ENCODE measurements around the gene COX17.
A peak's percentile ranks its signal among the peaks of the same experiment; 100 is the strongest.

Gene COX17

GRCh38 chr3:119675188-119675874 lies 1.9 kb downstream of the COX17 start:
- no peaks in the 10 kb centered on the region for H3K9me3 ChIP-seq (ENCODE audit: control extremely low read depth in 1 of 5, control insufficient read depth in 4 of 5, insufficient read depth in 2 of 5, low read depth in 1 of 5, low read length in 4 of 5)
- peak overlapping the region in 1 of 2 experiments; percentile 2 for H3K27ac ChIP-seq (ENCODE audit: insufficient read depth in 1 of 2, low read depth in 1 of 2, low read length in 2 of 2, poor library complexity in 1 of 2, severe bottlenecking in 2 of 2)
- WGBS (ENCODE audit: insufficient coverage) = 100% methylated on average over 1 of the region's 5 CpGs
- ChIA-PET POLR2A (no interaction called here), CTCF (interaction anchor here (0.6 to 1.2 kb wide), 3 partner anchors 15 to 56 kb away, joined by 3 read pairs; no protein-coding TSS in a partner anchor)
- H3K4me1 ChIP-seq (ENCODE audit: control extremely low read depth in 1 of 4, control insufficient read depth in 4 of 4, insufficient read depth in 4 of 4, low read length in 3 of 4) = peaks cover 3 to 15% (median 11%) of the 10 kb centered on the region in 4 experiments
- DNase-seq = no peak
- no peaks in the 10 kb centered on the region for H3K27me3 ChIP-seq (replicated peaks in 2 of 5; ENCODE audit: control insufficient read depth in 4 of 5, insufficient read depth in 5 of 5, low read length in 4 of 5)
- peaks cover 6 to 40% (median 19%) of the 10 kb centered on the region in 4 experiments for H3K36me3 ChIP-seq (ENCODE audit: control insufficient read depth in 4 of 4, insufficient read depth in 4 of 4, low read length in 3 of 4)
- H3K4me3 ChIP-seq (ENCODE audit: control insufficient read depth in 1 of 7, extremely low read depth in 1 of 7, insufficient read depth in 4 of 7, low read depth in 2 of 7, low read length in 6 of 7) = no peak overlapping the region

GRCh38 chr3:119673875-119674274 lies 3.3 kb downstream of the COX17 start:
- no peak overlapping the region for H3K27ac ChIP-seq (ENCODE audit: insufficient read depth in 1 of 2, low read depth in 1 of 2, low read length in 2 of 2, poor library complexity in 1 of 2, severe bottlenecking in 2 of 2)
- no peaks in the 10 kb centered on the region for H3K9me3 ChIP-seq (ENCODE audit: control extremely low read depth in 1 of 5, control insufficient read depth in 4 of 5, insufficient read depth in 2 of 5, low read depth in 1 of 5, low read length in 4 of 5)
- H3K4me1 ChIP-seq (ENCODE audit: control extremely low read depth in 1 of 4, control insufficient read depth in 4 of 4, insufficient read depth in 4 of 4, low read length in 3 of 4) = peaks cover 3 to 17% (median 11%) of the 10 kb centered on the region in 4 experiments
- whole genome bisulfite sequencing (ENCODE audit: insufficient coverage) = 100% methylated on average over 13 of the region's 18 CpGs
- ChIA-PET POLR2A (no interaction called here), CTCF (interaction anchor here (1.0 to 1.2 kb wide), 2 partner anchors 54 to 400 kb away, joined by 3 read pairs; no protein-coding TSS in a partner anchor)
- DNase-seq = no peak
- H3K27me3 ChIP-seq (replicated peaks in 2 of 5; ENCODE audit: control insufficient read depth in 4 of 5, insufficient read depth in 5 of 5, low read length in 4 of 5) = no peaks in the 10 kb centered on the region
- H3K36me3 ChIP-seq (ENCODE audit: control insufficient read depth in 4 of 4, insufficient read depth in 4 of 4, low read length in 3 of 4) = peaks cover 6 to 47% (median 24%) of the 10 kb centered on the region in 4 experiments
- H3K4me3 ChIP-seq (ENCODE audit: control insufficient read depth in 1 of 7, extremely low read depth in 1 of 7, insufficient read depth in 4 of 7, low read depth in 2 of 7, low read length in 6 of 7) = no peak overlapping the region

- Histone ChIP-seq H3K9me3 (ENCODE audit: control extremely low read depth in 1 of 5, control insufficient read depth in 4 of 5, insufficient read depth in 2 of 5, low read depth in 1 of 5, low read length in 4 of 5) (no peaks in the 10 kb centered on the region), H3K27me3 (replicated peaks in 2 of 5; ENCODE audit: control insufficient read depth in 4 of 5, insufficient read depth in 5 of 5, low read length in 4 of 5) (no peaks in the 10 kb centered on the region), H3K4me3 (ENCODE audit: control insufficient read depth in 1 of 7, extremely low read depth in 1 of 7, insufficient read depth in 4 of 7, low read depth in 2 of 7, low read length in 6 of 7) (no peak overlapping the region), H3K27ac (ENCODE audit: insufficient read depth in 1 of 2, low read depth in 1 of 2, low read length in 2 of 2, poor library complexity in 1 of 2, severe bottlenecking in 2 of 2) (no peak overlapping the region), H3K4me1 (ENCODE audit: control extremely low read depth in 1 of 4, control insufficient read depth in 4 of 4, insufficient read depth in 4 of 4, low read length in 3 of 4) (peaks cover 3 to 15% (median 10%) of the 10 kb centered on the region in 4 experiments), H3K36me3 (ENCODE audit: control insufficient read depth in 4 of 4, insufficient read depth in 4 of 4, low read length in 3 of 4) (peaks cover 9 to 55% (median 27%) of the 10 kb centered on the region in 4 experiments)
- CTCF ChIA-PET = interaction anchor here (0.8 to 1.8 kb wide), 6 partner anchors 9 to 399 kb away, joined by 3 to 8 read pairs (median 4); no protein-coding TSS in a partner anchor
- 100% methylated on average over 1 of the region's 2 CpGs for WGBS (ENCODE audit: insufficient coverage)
- POLR2A ChIA-PET = no interaction called here
- DNase-seq = no peak
Observed at GRCh38 chr3:119672776-119673175, 4.4 kb downstream of the COX17 start.

- Histone ChIP-seq H3K4me3 (ENCODE audit: control insufficient read depth in 1 of 7, extremely low read depth in 1 of 7, insufficient read depth in 4 of 7, low read depth in 2 of 7, low read length in 6 of 7) (no peak overlapping the region), H3K9me3 (ENCODE audit: control extremely low read depth in 1 of 5, control insufficient read depth in 4 of 5, insufficient read depth in 2 of 5, low read depth in 1 of 5, low read length in 4 of 5) (no peaks in the 10 kb centered on the region), H3K27me3 (replicated peaks in 2 of 5; ENCODE audit: control insufficient read depth in 4 of 5, insufficient read depth in 5 of 5, low read length in 4 of 5) (no peaks in the 10 kb centered on the region), H3K4me1 (ENCODE audit: control extremely low read depth in 1 of 4, control insufficient read depth in 4 of 4, insufficient read depth in 4 of 4, low read length in 3 of 4) (peaks cover 0 to 5% (median 1%) of the 10 kb centered on the region in 4 experiments), H3K36me3 (ENCODE audit: control insufficient read depth in 4 of 4, insufficient read depth in 4 of 4, low read length in 3 of 4) (peaks cover 9 to 60% (median 28%) of the 10 kb centered on the region in 4 experiments), H3K27ac (ENCODE audit: insufficient read depth in 1 of 2, low read depth in 1 of 2, low read length in 2 of 2, poor library complexity in 1 of 2, severe bottlenecking in 2 of 2) (no peak overlapping the region)
- no peak for DNase-seq
- CTCF ChIA-PET = no interaction called here
- WGBS (ENCODE audit: insufficient coverage) = 80% methylated on average over 2 of the region's 5 CpGs
- POLR2A ChIA-PET = no interaction called here
Observed at GRCh38 chr3:119669906-119670570, 7.2 kb downstream of the COX17 start.

- Histone ChIP-seq H3K36me3 (ENCODE audit: control insufficient read depth in 4 of 4, insufficient read depth in 4 of 4, low read length in 3 of 4) (peaks cover 2 to 25% (median 10%) of the 10 kb centered on the region in 4 experiments), H3K9me3 (ENCODE audit: control extremely low read depth in 1 of 5, control insufficient read depth in 4 of 5, insufficient read depth in 2 of 5, low read depth in 1 of 5, low read length in 4 of 5) (no peaks in the 10 kb centered on the region), H3K27me3 (replicated peaks in 2 of 5; ENCODE audit: control insufficient read depth in 4 of 5, insufficient read depth in 5 of 5, low read length in 4 of 5) (no peaks in the 10 kb centered on the region), H3K4me3 (ENCODE audit: control insufficient read depth in 1 of 7, extremely low read depth in 1 of 7, insufficient read depth in 4 of 7, low read depth in 2 of 7, low read length in 6 of 7) (no peak overlapping the region), H3K4me1 (ENCODE audit: control extremely low read depth in 1 of 4, control insufficient read depth in 4 of 4, insufficient read depth in 4 of 4, low read length in 3 of 4) (peaks cover 0 to 13% (median 1%) of the 10 kb centered on the region in 4 experiments), H3K27ac (ENCODE audit: insufficient read depth in 1 of 2, low read depth in 1 of 2, low read length in 2 of 2, poor library complexity in 1 of 2, severe bottlenecking in 2 of 2) (no peak overlapping the region)
- POLR2A ChIA-PET = no interaction called here
- CTCF ChIA-PET = interaction anchor here (1.2 kb wide), 1 partner anchor 15 kb away, joined by 4 read pairs; no protein-coding TSS in a partner anchor
- no peak for DNase-seq
- WGBS (ENCODE audit: insufficient coverage) = no CpG with 5 or more reads among the region's 6 CpGs
Observed at GRCh38 chr3:119665954-119666559, 11.1 kb downstream of the COX17 start.

GRCh38 chr3:119664850-119665379 lies 12.3 kb downstream of the COX17 start:
- Histone ChIP-seq H3K36me3 (ENCODE audit: control insufficient read depth in 4 of 4, insufficient read depth in 4 of 4, low read length in 3 of 4) (peaks cover 2 to 17% (median 8%) of the 10 kb centered on the region in 4 experiments), H3K9me3 (ENCODE audit: control extremely low read depth in 1 of 5, control insufficient read depth in 4 of 5, insufficient read depth in 2 of 5, low read depth in 1 of 5, low read length in 4 of 5) (no peaks in the 10 kb centered on the region), H3K4me1 (ENCODE audit: control extremely low read depth in 1 of 4, control insufficient read depth in 4 of 4, insufficient read depth in 4 of 4, low read length in 3 of 4) (peaks cover 0 to 17% (median under 1%) of the 10 kb centered on the region in 4 experiments), H3K27ac (ENCODE audit: insufficient read depth in 1 of 2, low read depth in 1 of 2, low read length in 2 of 2, poor library complexity in 1 of 2, severe bottlenecking in 2 of 2) (no peak overlapping the region), H3K4me3 (ENCODE audit: control insufficient read depth in 1 of 7, extremely low read depth in 1 of 7, insufficient read depth in 4 of 7, low read depth in 2 of 7, low read length in 6 of 7) (no peak overlapping the region), H3K27me3 (replicated peaks in 2 of 5; ENCODE audit: control insufficient read depth in 4 of 5, insufficient read depth in 5 of 5, low read length in 4 of 5) (no peaks in the 10 kb centered on the region)
- WGBS (ENCODE audit: insufficient coverage) = 95% methylated on average over 4 of the region's 4 CpGs
- no peak for DNase-seq
- CTCF ChIA-PET = interaction anchor here (1.2 kb wide), 1 partner anchor 16 kb away, joined by 4 read pairs; no protein-coding TSS in a partner anchor
- POLR2A ChIA-PET = no interaction called here

Measured in common myeloid progenitor, CD34-positive (primary cell).